GM18511 (cell line): ENCODE data around the gene IGSF9B.
A peak's percentile ranks its signal among the peaks of the same experiment; 100 is the strongest.

Experiments used
- ATAC-seq: cut with Tn5 transposase; IDR thresholded peaks from one replicate; pipeline ENCODE4 v1.9.1; 2021; ENCODE audit warnings: mild to moderate bottlenecking, moderate library complexity; ENCODE audit not compliant: unreplicated experiment

The IGSF9B gene

DNA sequence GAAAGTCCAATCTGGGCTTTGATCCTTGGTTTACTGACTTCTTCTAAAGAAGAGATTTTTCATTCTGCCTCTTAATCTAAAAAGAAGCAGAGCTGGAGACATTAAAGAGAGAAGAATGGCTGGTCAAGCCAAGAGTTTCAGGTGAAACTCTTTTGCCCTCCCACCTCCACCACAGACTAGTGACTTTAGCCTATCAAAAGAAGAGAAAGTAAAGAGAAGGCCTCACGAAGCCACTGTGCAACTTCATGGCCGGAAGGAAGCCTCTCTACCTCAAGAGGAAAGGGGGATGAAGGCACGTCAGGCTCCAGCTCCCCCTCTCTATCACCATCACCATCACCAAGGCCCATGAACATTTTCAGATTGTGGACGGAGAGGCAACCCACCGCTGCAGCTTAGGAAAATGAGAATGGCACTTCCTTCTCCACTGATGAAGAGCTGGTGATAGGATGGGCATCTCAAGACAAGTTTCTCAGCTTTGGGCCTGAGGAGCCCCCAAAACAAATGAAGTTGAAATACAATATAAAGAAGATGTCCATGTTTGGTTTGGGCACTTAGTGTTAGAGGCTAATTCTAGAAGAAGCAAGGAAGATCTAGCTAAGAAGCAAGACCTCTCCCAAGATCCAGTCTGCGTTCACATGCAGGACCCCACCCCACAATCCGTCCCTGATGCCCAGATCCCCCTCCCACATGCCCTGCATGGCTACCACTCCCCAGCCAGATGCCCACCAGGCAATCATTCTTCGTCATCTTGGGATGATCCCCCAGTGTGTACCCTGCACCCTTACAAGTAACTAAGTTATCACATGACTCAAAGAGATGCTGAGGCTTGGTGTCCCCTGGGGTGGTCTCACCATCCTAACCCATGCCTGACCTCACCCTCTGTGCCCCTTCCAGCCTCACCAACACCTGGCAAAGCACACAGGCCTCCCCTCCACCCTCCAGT lies 52.6 kb downstream of the IGSF9B start:
- ATAC-seq: no peak

DNA sequence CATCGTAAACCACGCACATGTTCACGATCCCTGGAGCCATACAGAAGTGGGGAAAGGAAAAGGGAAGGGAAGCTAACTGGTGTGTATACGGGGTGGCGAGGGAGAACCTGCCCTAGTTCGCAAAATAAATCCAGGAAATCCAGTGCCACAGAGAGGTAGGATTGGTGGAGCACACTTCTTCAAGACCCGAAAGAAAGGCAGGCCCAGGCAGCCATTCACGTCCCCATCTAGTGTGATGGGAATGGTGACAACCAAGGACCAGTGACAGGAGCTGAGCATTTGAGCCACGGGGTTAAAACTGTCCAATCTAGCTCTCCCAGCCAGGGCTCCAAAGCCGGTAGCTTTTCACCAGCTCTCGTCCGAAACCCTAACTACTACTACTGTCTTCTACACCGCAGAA lies 53.7 kb downstream of the IGSF9B start:
- no peak for ATAC-seq

DNA sequence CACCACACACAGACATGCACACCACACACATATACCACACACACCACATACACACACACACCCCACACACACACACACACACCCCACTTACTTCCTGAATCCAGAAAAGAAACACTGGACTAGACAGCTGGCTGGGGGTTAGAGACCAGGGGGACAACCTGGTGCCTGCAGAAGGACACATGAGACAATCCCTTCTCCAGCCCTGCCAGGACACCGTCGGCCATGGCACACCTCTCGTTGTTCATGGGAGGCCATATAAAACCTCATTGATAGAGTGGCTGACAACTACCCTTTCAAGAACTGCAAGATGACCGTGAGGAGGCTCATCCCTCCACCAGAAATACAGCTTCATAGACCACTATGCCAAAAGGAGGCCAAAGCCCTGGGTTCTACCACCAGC lies 54.3 kb downstream of the IGSF9B start:
- no peak for ATAC-seq

DNA sequence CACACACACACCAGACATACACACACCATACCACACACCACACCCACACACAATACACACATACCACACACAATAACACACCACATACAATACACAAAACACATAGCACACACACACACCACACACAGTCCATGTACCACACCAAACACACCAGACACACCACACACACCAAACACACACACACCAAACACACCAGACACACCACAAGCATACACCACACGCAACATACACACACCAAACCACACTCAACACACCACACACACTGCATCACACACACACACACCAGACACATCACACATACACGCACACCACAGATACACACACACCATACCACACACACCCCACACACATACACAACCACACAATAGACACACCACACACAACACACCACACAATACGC lies 54.8 kb downstream of the IGSF9B start:
- no peak for ATAC-seq

DNA sequence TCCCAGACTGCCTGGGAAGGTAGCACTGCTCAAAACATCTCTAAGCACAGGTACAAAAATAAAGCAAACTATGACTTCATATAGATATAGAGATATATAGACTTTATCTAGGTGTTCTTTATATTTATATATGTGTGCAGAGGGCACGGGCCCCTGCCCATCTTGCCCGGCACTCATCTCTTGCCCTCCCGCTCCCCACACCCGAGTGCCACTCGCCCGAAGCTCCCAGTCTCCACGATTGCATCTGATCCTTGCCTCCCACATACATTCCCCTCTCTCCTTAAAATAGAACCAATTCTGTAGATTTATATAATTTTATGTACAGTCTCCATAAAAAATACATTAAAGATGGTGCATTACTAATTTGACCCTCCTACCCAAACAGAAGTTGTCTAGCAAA lies 55.5 kb downstream of the IGSF9B start:
- ATAC-seq: no peak

DNA sequence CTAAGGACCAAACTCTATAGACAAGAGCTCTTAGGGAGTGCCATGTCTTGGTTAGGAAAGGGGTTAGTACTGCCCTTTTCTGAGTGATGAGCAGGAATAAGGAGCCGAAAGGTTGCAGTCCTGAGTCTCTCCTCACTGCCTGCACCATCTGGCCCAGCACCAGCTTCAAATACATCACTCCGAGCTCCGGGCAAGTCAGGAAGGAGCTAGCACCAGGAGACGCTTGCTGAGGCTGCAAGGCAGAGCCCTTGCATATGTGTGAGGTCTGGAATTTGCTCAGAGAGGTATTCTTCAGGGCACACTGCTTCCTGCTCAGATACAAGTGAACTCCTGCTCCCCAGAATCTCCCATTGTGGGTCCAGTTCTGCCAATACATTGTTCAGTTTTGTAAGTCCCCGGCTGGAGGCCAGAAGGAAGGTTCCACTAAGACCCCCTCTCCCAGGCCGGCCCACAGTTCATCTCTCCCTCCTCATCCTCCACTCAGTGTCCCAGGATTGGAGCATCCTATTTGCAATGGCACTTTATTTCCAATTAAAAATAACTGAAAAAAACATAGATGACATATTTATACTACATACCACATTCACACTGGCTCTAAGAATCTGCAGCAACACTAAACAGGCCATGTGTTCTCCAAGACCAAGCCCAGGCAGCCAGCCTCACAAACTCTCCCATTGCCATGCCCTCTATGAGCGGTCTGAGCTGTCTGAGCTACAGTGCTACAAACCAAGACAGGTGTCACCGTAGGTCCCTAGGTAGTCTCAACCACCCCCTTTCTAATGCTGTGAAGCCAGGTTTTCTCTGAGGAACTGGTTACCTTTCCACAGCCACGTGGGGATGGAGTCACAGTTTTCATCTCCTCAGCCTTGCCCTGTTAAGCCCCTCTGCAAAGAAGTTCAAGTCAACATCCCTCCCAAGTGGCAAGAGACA lies 56.3 kb downstream of the IGSF9B start:
- no peak for ATAC-seq

DNA sequence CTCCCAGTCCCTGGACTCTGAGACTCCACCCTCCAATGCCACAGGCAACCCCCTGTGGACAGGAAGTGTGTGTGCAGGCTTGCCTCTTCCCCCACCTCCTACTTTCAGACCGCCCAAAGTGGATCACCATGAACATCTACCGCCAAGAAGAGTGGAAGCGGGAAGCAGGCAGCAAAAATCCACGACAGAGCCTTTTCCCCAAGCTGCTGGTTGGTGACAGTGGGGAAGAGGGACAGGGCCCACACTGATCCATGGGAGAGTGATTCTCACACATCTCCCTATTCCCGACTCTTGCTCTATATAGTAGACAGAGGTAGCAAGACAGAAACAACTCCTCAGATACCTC lies 58.0 kb downstream of the IGSF9B start:
- ATAC-seq: no peak

DNA sequence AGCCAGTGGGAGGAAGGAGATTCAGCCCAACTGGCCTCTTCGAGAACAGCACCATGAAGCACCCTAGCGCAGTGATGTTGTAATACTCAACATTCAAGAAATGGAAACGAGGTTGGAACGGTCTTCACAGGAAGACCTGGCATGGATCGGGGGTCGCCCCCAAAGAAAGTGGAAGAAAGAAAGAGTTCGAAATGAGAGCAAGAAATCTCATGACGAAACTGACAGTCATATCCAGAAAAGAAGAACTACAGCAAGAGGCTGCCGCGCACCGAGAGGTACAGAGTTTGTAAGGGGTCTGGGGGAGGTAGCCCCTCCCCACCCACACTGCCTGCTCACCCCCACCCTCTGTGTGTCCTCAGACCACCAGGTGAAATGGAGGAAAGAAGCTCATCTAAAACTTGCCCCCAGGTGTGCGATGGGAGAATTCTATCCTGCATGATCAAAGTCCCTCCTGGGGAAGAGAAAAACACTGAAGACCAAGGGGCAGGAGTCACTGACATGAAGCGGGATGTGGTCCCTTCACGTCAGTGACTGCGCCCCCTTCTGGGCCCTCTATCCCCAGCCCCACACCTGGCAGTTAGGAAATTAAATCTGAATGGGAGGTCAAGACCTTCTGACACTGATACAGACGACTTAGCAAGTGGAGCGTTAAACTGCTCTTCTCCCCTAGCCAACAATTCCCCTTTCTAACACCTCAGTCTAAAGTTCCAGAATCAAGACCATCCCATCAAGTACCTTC lies 58.6 kb downstream of the IGSF9B start:
- peak; percentile 46 for ATAC-seq

DNA sequence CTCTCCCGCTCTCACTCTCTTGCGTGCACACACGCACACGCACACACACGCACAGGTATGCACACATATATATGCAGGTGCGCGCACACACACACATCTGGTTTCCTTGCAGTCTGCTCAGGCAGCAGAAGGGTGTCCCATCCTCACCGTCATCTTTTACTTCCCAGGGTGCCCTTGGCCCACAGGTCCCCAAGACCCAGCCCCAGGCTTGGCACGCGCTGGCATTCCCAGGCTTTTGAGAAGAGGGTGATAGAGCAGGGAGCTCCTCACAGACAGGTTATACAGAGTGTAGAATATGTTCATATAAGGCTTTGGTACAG lies 59.5 kb downstream of the IGSF9B start:
- ATAC-seq: no peak

DNA sequence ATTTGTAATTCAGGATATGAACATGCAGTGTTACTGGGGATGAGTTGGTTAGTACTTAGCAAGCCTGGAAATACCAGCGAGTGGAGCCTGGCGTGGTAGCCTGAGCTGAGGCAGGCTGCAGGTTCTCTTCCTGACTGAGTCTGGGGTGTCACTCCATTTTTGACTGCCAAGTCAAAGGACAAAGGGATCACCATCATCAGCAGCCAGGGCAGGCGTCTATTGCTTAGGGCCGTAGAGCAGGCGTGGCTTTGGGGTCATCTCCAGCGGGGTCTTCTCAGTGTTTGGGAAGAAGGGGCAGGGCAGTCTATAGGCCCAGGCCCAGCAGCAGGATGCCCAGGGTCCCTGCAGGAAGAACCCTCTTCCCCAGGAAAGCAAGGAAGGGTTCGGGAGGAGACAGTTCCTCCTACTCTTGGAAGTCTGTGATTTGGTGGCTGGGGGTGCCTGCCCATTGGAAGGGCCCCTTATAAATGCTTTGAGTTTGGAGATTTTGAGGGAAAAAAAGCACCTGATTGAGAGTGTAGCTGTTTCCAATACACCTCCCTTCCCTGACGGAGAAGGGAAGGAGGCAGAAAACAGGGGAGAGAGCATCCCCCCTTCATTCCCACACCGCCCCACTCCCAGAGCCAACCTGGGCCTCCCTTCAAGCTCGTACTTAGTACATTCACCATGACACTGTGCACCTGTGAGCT lies 60.0 kb downstream of the IGSF9B start:
- no peak for ATAC-seq

DNA sequence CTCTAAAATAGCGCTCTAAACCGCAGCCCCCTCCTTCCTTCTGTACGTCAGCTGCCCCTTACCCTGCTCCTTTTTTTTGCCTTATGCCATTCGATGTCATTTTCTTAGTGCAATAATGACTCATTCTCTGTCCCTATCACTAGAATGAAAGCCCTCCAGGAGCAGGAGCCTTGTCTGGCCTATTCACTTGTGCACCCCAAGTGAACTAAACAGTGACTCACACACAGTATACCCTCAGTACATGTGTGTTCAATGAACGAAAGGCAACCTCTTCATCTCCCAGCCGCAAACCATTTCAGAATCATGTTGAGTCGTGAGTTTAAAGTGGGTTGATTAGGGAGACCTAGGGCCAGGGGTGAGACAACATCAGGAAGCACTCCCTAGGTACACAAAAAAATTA lies 60.7 kb downstream of the IGSF9B start:
- ATAC-seq: peak; percentile 58

DNA sequence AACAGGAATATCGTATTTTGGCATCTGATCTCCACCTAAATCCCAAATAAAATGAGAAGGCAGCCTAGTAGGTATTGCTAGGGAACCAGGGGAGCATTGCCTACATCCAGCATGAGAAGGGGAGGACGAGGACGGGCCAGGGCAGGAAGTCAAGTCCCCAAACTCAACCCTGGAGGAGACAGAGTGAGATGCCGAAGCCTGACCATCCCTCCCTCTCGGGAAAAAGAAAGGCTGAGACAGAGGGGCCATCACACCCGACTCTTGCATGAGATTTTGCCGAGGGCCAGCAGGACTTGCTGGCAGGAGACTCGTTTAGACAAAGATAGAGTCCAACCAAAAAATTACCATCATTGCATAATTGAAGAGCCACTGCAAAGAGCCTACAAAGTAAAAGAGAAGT lies 61.2 kb downstream of the IGSF9B start:
- peak; percentile 23 for ATAC-seq

DNA sequence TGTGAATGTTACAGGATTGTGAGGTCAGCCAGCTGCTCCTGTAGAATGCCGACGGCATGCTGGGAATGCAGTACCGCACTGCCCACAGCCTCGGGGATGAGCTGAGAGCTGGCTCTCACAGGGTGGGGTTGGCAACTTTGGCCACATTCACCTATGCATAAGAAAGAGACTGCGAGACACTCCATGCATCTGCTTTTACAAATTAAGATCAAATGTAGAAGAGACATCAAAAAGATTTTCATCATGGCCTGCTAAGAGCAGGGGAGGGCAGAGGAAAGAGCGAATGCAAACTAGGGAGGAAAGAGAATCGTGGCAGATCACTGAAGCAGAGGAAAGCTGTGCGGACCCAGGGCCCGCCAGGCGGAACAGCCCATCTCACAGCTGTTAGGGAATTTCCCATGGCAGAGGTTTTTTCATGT lies 61.7 kb downstream of the IGSF9B start:
- ATAC-seq: peak; percentile 67

DNA sequence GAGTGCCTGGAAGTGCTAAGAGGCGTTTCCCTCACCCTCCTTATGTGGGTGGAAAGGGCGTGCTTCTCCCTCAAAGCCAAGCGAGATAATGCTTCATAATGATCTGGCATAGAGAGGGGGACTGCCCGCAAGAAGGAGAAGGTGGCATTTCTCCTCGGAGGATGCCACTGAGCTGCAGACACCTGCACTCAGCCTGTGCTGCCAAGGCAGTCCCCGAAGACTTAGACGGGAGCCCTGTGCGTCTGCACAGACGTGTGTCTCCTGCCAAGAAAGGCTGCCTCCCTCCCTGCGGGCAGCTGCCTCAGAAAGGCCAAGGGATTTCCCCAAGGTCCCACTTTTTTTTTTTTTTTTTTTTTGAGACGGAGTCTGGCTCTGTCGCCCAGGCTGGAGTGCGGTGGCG lies 63.4 kb downstream of the IGSF9B start:
- ATAC-seq: no peak

DNA sequence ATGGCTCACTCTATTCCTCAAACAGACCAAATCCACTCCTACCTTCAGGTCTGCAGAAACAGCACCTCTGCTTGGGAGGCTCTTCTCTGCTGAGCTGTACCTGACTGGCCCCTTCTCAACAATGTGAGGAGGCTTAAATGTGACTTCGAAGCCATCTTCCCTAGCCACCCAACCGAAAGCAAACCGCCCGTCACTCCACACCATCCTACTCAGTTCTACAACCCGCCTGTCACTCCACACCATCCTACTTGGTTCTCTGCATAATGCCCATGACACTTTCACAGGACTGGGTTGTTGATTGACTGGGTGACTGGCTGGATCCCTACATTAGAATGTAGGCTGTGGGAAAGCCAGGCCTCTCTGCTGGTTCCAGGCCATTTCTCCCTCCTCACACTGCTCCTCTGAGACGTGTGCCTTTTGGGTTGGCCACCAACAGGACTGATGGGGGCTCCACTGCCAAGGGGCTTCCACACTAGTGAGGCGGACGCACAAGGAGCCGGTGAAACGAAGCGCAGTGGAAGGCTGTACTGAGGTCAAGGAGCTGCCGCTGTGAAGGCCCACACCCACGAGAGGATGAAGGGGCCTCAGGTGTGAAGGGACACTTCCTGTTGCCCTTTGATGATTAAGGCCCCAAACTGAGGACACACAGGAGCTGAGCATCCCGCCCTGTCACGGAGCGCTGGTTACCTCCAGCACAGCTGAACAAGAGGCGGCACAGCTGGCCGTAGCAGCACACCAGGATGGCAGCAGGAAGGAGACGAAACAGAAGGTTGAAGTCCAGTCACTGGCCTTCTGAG lies 64.0 kb downstream of the IGSF9B start:
- no peak for ATAC-seq

DNA sequence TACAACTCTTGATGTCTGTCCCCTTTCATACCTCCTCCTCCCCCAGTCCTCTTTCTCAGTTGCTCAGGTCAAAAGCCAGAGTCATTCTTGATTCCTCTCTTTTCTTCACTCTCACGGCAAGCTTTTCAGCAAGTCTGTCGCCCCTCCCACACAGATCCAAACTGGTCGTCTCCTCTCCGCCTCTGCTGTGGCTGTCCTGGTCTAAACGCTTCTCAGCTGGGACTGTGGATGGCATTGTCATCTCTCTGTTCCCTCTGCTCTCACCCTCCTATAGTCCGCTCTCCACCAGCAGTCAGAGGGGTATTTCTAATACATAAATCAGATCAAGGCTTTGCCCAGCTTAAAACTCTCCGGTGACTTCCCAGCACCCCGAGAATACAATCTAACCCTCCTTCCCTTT lies 64.6 kb downstream of the IGSF9B start:
- no peak for ATAC-seq

DNA sequence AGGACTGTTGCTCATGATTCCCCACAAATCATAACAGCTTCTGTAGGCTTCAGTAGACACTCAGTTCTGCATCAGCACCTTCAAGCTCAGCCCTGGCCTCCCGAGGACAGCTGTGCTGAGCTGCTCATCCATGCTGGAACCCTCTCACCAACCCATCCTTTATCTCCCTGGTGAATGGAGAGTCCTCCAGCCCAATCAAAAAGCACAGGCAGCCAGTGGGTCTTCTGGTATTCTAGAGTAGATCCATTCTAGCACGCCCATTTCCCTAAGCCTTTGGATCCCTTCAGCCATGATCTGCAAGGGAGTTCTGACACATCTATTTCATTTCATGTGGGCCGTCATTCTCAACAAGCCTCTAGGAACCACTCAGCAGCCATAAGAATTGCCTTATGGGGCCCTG lies 66.9 kb downstream of the IGSF9B start:
- ATAC-seq: no peak

DNA sequence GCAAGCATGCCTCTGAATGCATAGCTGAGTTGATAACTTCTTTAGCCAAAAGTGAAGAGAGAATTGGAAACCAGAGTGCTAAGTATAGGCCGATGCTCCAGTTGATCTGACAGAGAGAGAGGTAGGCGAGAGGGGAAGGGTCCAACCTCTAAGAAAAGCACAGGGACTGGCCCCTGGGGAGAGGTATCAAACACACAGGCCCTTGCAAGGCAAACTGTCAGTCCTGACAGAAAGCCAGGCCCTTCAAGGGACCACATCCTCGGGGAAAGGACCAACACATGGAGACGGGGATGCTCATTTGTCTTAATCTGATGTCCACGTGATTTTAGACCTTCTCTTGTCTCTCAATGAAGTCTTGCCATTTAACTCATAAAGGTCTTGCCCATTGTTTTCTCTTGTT lies 67.6 kb downstream of the IGSF9B start:
- no peak for ATAC-seq

DNA sequence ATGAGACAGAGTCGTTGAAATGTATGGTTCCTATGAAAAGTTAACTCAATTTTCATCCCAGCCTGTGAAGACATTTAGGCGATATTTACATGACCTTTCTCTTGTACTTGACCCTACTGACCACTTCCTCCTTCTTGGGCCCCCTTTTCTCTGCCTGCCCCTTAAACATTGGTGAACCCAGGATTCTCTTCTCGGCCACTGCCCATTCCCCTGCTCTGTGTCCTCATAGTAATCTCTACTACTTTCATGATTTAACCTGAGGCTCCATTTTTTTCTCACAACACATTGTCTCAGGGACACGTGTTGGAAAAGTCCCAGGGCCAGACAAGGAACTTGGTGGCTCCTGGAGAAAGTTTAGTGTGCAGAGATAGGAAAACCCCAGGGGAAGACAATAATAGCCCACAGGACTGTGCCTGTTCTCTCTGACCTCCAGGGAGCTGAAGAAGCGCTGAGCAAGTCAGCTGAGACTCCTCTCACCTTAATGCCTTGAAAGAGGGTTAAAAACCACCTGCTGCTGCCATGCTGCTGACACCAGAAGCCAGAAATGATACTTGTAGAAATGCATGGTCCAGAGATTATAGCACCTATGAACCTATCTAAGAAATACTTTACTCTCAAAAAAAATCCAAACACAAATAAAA lies 69.0 kb downstream of the IGSF9B start:
- ATAC-seq: no peak

DNA sequence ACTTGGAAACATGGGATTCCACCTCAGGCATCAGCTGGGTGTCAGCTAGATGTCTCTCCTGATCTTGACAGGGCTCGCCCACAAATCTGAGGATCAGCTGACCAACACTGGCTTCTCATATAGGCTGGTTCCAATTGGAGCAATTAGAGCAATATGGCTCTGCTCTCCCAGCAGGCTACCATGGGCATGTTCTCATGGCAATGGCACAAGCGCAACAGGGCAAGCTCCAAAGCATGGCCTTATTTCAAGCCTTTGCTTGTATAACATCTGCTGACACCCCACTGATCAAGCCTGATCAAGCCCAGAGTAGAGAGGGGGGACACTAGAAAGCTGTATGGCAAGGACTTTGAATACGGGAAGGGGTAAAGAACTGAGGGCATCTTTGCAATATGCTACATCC lies 70.7 kb downstream of the IGSF9B start:
- no peak for ATAC-seq
